ENCODE measurements around the gene HMGN4. TPM values are rescaled to one million over a fixed set of nuclear protein-coding genes. Genes with fewer than 3 reads are reported as not detected.

HMGN4 gene
- total RNA-seq, 4 donors from 2014 or later: 20.1 to 58.7 (median 28.4) TPM

DNA sequence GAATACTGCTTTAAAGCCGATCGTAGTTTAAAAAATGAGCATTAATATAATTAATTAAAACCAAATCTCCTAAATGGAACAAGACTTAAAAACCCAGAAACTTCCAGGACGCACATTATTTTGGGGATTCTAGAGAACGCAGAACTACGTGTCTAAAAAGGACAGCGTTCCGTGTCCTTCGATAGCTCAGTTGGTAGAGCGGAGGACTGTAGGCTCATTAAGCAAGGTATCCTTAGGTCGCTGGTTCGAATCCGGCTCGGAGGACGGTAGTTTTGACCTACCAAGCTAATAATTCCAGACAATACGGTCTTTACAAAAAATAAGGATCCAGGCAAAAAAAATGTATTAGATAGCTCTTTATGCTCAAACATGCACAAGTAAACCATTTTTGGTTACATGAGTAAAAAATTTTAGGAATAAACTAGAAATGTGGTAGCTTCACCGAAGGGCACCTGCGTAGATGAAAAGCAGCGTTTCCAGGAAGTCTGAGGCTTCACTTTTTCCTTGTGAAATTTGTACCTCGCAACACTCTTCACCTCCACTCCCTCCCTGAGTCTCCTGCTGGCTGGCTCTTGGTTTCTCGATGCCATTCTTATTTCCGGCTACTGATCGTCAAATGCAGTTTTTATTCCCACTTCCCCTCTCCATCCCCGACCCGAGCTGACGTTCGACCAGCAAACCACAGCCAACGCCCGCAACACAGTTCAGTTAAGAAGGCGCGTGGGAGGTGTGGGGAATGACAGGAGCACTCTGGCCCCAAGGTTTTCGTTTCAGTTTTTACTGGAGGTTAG, 39.0 kb downstream of the HMGN4 start:
- peaks cover 0 to 4% of the 10 kb centered on the region in 2 donors for H3K4me1 ChIP-seq
- peaks cover 0 to 9% (median 0%) of the 10 kb centered on the region in 3 donors for H3K9me3 ChIP-seq
- no peak overlapping the region for H3K27ac ChIP-seq
- in situ Hi-C loops (cut with MboI; ENCODE audit: low sequenced_read_pairs in 4 of 4): loop anchor here in 1 of 4 donors (10.0 kb wide), 1 partner anchor 242 kb away; no protein-coding TSS in a partner anchor
- DNase-seq (no peak), ATAC-seq (no peak)
- H3K27me3 ChIP-seq: peaks cover 0 to 40% (median 6%) of the 10 kb centered on the region in 3 donors
- no peak for TF ChIP-seq POLR2A (IDR thresholded peaks at IDR 0.05)
- TF ChIP-seq, protein P1, sequence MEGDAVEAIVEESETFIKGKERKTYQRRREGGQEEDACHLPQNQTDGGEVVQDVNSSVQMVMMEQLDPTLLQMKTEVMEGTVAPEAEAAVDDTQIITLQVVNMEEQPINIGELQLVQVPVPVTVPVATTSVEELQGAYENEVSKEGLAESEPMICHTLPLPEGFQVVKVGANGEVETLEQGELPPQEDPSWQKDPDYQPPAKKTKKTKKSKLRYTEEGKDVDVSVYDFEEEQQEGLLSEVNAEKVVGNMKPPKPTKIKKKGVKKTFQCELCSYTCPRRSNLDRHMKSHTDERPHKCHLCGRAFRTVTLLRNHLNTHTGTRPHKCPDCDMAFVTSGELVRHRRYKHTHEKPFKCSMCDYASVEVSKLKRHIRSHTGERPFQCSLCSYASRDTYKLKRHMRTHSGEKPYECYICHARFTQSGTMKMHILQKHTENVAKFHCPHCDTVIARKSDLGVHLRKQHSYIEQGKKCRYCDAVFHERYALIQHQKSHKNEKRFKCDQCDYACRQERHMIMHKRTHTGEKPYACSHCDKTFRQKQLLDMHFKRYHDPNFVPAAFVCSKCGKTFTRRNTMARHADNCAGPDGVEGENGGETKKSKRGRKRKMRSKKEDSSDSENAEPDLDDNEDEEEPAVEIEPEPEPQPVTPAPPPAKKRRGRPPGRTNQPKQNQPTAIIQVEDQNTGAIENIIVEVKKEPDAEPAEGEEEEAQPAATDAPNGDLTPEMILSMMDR (IDR thresholded peaks at IDR 0.05 in 4 of 5, conservative IDR thresholded peaks at IDR 0.05 in 1 of 5): no peak
- H3K36me3 ChIP-seq: no peaks in the 10 kb centered on the region
- peak overlapping the region in 2 of 4 donors; percentile 31 to 41 for H3K4me3 ChIP-seq
- intact Hi-C loops (cut with DNase I; ENCODE audit: low total_unique reads): no loop called here

DNA sequence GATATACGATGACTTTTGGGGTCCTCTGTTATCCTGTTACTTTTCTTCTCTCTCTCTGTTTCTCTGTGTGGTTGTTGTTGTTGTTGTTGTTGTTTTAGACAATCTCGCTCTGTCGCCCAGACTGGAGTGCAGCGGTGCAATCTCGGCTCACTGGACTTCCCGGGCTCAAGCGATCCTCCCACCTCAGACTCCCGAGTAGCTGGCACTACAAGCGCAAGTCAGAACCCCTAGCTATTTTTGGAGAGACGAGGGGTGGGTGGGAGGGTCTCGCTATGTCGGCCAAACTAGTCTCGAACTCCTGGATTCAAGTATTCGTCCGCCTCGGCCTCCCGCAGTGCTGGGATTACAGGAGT, 39.5 kb downstream of the HMGN4 start:
- Histone ChIP-seq H3K9me3 (peaks cover 0 to 9% (median 0%) of the 10 kb centered on the region in 3 donors), H3K27ac (no peak overlapping the region), H3K4me3 (peak overlapping the region in 2 of 4 donors; percentile 31 to 41), H3K27me3 (peaks cover 0 to 40% (median 6%) of the 10 kb centered on the region in 3 donors), H3K36me3 (no peaks in the 10 kb centered on the region), H3K4me1 (no peaks in the 10 kb centered on the region)
- TF ChIP-seq POLR2A (IDR thresholded peaks at IDR 0.05): no peak
- TF ChIP-seq, protein P1 (IDR thresholded peaks at IDR 0.05 in 4 of 5, conservative IDR thresholded peaks at IDR 0.05 in 1 of 5): no peak
- DNase-seq (no peak), ATAC-seq (no peak)
- in situ Hi-C loops (cut with MboI; ENCODE audit: low sequenced_read_pairs in 4 of 4) (loop anchor here in 1 of 4 donors (10.0 kb wide), 1 partner anchor 243 kb away; no protein-coding TSS in a partner anchor), intact Hi-C loops (cut with DNase I; ENCODE audit: low total_unique reads) (no loop called here)

DNA sequence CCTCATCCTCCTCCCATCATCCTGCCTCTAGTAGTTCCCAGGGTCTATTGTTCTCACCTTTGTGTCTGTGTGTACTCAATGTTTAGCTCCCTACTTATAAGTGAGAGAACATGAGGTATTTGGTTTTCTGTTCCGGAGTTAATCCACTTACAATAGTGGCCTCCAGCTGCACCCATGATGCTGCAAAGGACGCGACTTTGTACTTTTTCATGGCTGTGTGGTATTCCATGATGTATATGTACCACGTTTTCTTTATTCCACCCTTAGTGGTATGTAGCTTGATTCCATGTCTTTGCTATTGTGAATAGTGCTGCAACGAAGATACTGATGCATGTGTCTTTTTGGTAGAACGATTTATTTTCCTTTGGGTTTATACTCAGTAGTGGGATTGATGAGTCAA, 40.1 kb downstream of the HMGN4 start:
- H3K9me3 ChIP-seq: peaks cover 0 to 9% (median 0%) of the 10 kb centered on the region in 3 donors
- H3K27me3 ChIP-seq: peaks cover 0 to 40% (median 10%) of the 10 kb centered on the region in 3 donors
- no peak overlapping the region for H3K4me3 ChIP-seq
- intact Hi-C loops (cut with DNase I; ENCODE audit: low total_unique reads): no loop called here
- in situ Hi-C loops (cut with MboI; ENCODE audit: low sequenced_read_pairs in 4 of 4): loop anchor here in 1 of 4 donors (10.0 kb wide), 1 partner anchor 243 kb away; no protein-coding TSS in a partner anchor
- TF ChIP-seq POLR2A (IDR thresholded peaks at IDR 0.05): no peak
- TF ChIP-seq, protein P1 (IDR thresholded peaks at IDR 0.05 in 4 of 5, conservative IDR thresholded peaks at IDR 0.05 in 1 of 5): no peak
- no peaks in the 10 kb centered on the region for H3K36me3 ChIP-seq
- no peak for DNase-seq
- ATAC-seq: no peak
- H3K4me1 ChIP-seq: no peaks in the 10 kb centered on the region
- no peak overlapping the region for H3K27ac ChIP-seq

DNA sequence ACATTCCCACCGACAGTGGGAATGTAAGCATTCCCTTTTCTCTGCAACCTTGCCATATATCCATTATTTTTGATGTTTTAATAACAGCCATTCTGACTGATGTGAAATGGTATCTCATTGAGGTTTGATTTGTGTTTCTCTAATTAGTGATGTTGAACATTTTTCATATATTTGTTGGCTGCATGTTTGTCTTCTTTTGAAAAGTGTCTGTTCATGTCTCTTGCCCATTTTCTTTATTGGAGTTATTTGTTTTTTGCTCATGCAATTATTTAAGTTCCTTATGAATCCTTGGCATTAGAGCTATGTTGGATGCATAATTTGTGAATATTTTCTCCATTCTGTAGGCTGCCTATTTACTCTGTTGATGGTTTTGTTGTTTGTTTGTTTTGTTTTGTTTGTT, 40.6 kb downstream of the HMGN4 start:
- Histone ChIP-seq H3K36me3 (no peaks in the 10 kb centered on the region), H3K27me3 (peaks cover 0 to 40% (median 10%) of the 10 kb centered on the region in 3 donors), H3K27ac (no peak overlapping the region), H3K4me3 (no peak overlapping the region), H3K4me1 (no peaks in the 10 kb centered on the region), H3K9me3 (peaks cover 0 to 9% (median 0%) of the 10 kb centered on the region in 3 donors)
- no peak for DNase-seq
- in situ Hi-C loops (cut with MboI; ENCODE audit: low sequenced_read_pairs in 4 of 4) (loop anchor here in 1 of 4 donors (10.0 kb wide), 1 partner anchor 244 kb away; no protein-coding TSS in a partner anchor), intact Hi-C loops (cut with DNase I; ENCODE audit: low total_unique reads) (no loop called here)
- ATAC-seq: no peak
- TF ChIP-seq POLR2A (IDR thresholded peaks at IDR 0.05): no peak
- TF ChIP-seq, protein P1 (IDR thresholded peaks at IDR 0.05 in 4 of 5, conservative IDR thresholded peaks at IDR 0.05 in 1 of 5): no peak

Measured in gastrocnemius medialis (tissue), 4 donors.